Transverse colon (tissue), 4 donors: Measurements from ENCODE around the gene ALDH1A1. TPM values are rescaled to one million over a fixed set of nuclear protein-coding genes. Genes with fewer than 3 reads are reported as not detected.

Source experiments
- DNase-seq: peaks from one replicate; pipeline ENCODE4 v3.0.0-alpha.2; 2019
- H3K27ac ChIP-seq, 4 donors: fragments of 200-600 bp; sonication (generic); 2 replicates each; pipeline ENCODE4 v1.5.1; 2016 to 2018; ENCODE audit warnings: inconsistent platforms in 4 of 4
- H3K27me3 ChIP-seq: fragments of 200-600 bp; sonication (generic); 2 replicates; pipeline ENCODE4 v1.5.1; 2017; ENCODE audit warnings: inconsistent platforms
- H3K36me3 ChIP-seq, 4 donors: fragments of 200-600 bp; sonication (generic); 2 replicates each; pipeline ENCODE4 v1.5.1; 2017 to 2019; ENCODE audit warnings: inconsistent platforms in 4 of 4
- H3K4me1 ChIP-seq, 4 donors: fragments of 200-600 bp; sonication (generic); 2 replicates each; pipeline ENCODE4 v1.5.1; 2017 to 2020; ENCODE audit warnings: inconsistent platforms in 4 of 4
- H3K4me3 ChIP-seq, 4 donors: fragments of 200-600 bp; sonication (generic); 1 replicate in 1 of 4; 2 replicates in 3 of 4; pipeline versions ENCODE4 v1.5.1 to v1.6.1; 2017 to 2019; ENCODE audit warnings: inconsistent platforms in 4 of 4
- H3K9me3 ChIP-seq, 2 donors: fragments of 200-600 bp; sonication (generic); 2 replicates each; pipeline ENCODE4 v1.5.1; 2017 to 2019; ENCODE audit warnings: inconsistent platforms in 2 of 2
- CTCF ChIP-seq, 5 experiments: fragments of 200-600 bp in 3 of 5; fragments of 450-650 bp in 2 of 5; sonication (generic) in 3 of 5; IDR thresholded peaks; 1 replicate in 2 of 5; 2 replicates in 3 of 5; pipeline ENCODE4 v1.5.1; 2016 to 2017; ENCODE audit warnings: antibody characterized with exemption in 5 of 5, inconsistent platforms in 3 of 5, mild to moderate bottlenecking in 2 of 5, moderate library complexity in 1 of 5
- EP300 ChIP-seq: sonication (generic); formaldehyde crosslinking; IDR thresholded peaks from one replicate; pipeline ENCODE4 v1.6.1; 2017; ENCODE audit warnings: antibody characterized with exemption, low read depth
- POLR2A ChIP-seq: fragments of 450-650 bp; IDR thresholded peaks from one replicate; pipeline ENCODE4 v1.6.1; 2016; ENCODE audit warnings: antibody characterized with exemption, mild to moderate bottlenecking, moderate library complexity
- POLR2AphosphoS5 ChIP-seq, 3 donors: sonication (generic); formaldehyde crosslinking; IDR thresholded peaks; one replicate each; pipeline ENCODE4 v1.6.1; 2016; ENCODE audit warnings: antibody characterized with exemption in 3 of 3
- WGBS, 2 donors: methylation state at CpG; one replicate each; pipeline ENCODE4 v1.1.5; 2018; ENCODE audit warnings: low coverage in 1 of 2; 5-methylcytosine and 5-hydroxymethylcytosine counted together
- in situ Hi-C, 4 donors: fragments of 200-750 bp; cut with MboI; loops; one replicate each; pipeline versions ENCODE4 v1.15.0 to v1.15.1; 2017; ENCODE audit warnings: low sequenced_read_pairs in 3 of 4, low pct_ligation_motif_present in 1 of 4, low pct_unique_long_range_greater_than_20kb in 1 of 4
- intact Hi-C: fragments of 100-400 bp; cut with DNase I; formaldehyde crosslinking; loops from one replicate; pipeline ENCODE4 v1.15.1; 2023; ENCODE audit warnings: low total_unique reads
- total RNA-seq, 4 donors: library from RNA; depleted of rRNA; stranded (reverse); fragments of >200 nt; gene quantifications; one replicate each; pipeline ENCODE4 v1.1.0, GENCODE V29; 2016

ALDH1A1 gene
- total RNA-seq, 4 donors from 2014 or later: 76.3 to 566 (median 288) TPM

- WGBS, 2 donors: 91 to 92% methylated on average over 1 of the region's 1 CpG
- intact Hi-C loops: no loop called here
- Histone ChIP-seq H3K9me3 (no peaks in the 10 kb centered on the region), H3K27me3 (no peaks in the 10 kb centered on the region), H3K4me1 (no peaks in the 10 kb centered on the region), H3K4me3 (no peak overlapping the region), H3K27ac (no peak overlapping the region), H3K36me3 (no peaks in the 10 kb centered on the region)
- DNase-seq: no peak
- TF ChIP-seq EP300 (no peak), POLR2A (no peak), CTCF (IDR thresholded peaks at IDR 0.05) (no peak), POLR2AphosphoS5 (IDR thresholded peaks at IDR 0.05) (no peak)
- in situ Hi-C loops: no loop called here
These were observed 56.4 kb downstream of the ALDH1A1 start for GRCh38 chr9:72896439-72896838.

- no peak for TF ChIP-seq EP300
- TF ChIP-seq POLR2AphosphoS5 (IDR thresholded peaks at IDR 0.05): no peak
- no peak for TF ChIP-seq CTCF (IDR thresholded peaks at IDR 0.05)
- no peak for TF ChIP-seq POLR2A
- H3K27ac ChIP-seq: no peak overlapping the region
- H3K9me3 ChIP-seq: no peaks in the 10 kb centered on the region
- in situ Hi-C loops: no loop called here
- H3K36me3 ChIP-seq: no peaks in the 10 kb centered on the region
- no peak overlapping the region for H3K4me3 ChIP-seq
- H3K27me3 ChIP-seq: no peaks in the 10 kb centered on the region
- H3K4me1 ChIP-seq: no peaks in the 10 kb centered on the region
- intact Hi-C loops: no loop called here
- no peak for DNase-seq
- 84 to 92% methylated on average over 2 of the region's 2 CpGs for WGBS, 2 donors
These were observed 57.7 kb downstream of the ALDH1A1 start for GRCh38 chr9:72895122-72895521.

- DNase-seq: no peak
- H3K27ac ChIP-seq: no peak overlapping the region
- in situ Hi-C loops: no loop called here
- H3K27me3 ChIP-seq: no peaks in the 10 kb centered on the region
- 88 to 94% methylated on average over 2 to 5 of the region's 5 CpGs for WGBS, 2 donors
- H3K9me3 ChIP-seq: no peaks in the 10 kb centered on the region
- H3K4me1 ChIP-seq: no peaks in the 10 kb centered on the region
- no peak overlapping the region for H3K4me3 ChIP-seq
- H3K36me3 ChIP-seq: no peaks in the 10 kb centered on the region
- no peak for TF ChIP-seq POLR2A
- intact Hi-C loops: no loop called here
These were observed 58.5 kb downstream of the ALDH1A1 start for GRCh38 chr9:72894342-72894741.

GRCh38 chr9:72893437-72893836 lies 59.4 kb downstream of the ALDH1A1 start:
- in situ Hi-C loops: no loop called here
- no peak for DNase-seq
- TF ChIP-seq POLR2A (no peak), EP300 (no peak), POLR2AphosphoS5 (IDR thresholded peaks at IDR 0.05) (no peak)
- intact Hi-C loops: no loop called here
- Histone ChIP-seq H3K27me3 (no peaks in the 10 kb centered on the region), H3K4me3 (no peak overlapping the region), H3K36me3 (no peaks in the 10 kb centered on the region), H3K4me1 (no peaks in the 10 kb centered on the region), H3K27ac (no peak overlapping the region), H3K9me3 (no peaks in the 10 kb centered on the region)
- WGBS, 2 donors: 63 to 77% methylated on average over 1 of the region's 1 CpG

GRCh38 chr9:72891043-72891442 lies 61.8 kb downstream of the ALDH1A1 start:
- WGBS, 2 donors: 61 to 68% methylated on average over 2 of the region's 2 CpGs
- intact Hi-C loops (loop anchor here (1.0 kb wide), 1 partner anchor 30 kb away; no protein-coding TSS in a partner anchor), in situ Hi-C loops (no loop called here)
- Histone ChIP-seq H3K4me1 (no peaks in the 10 kb centered on the region), H3K27me3 (no peaks in the 10 kb centered on the region), H3K4me3 (no peak overlapping the region), H3K9me3 (no peaks in the 10 kb centered on the region), H3K27ac (no peak overlapping the region), H3K36me3 (no peaks in the 10 kb centered on the region)
- no peak for TF ChIP-seq EP300
- DNase-seq: no peak

GRCh38 chr9:72888943-72889342 lies 63.9 kb downstream of the ALDH1A1 start:
- no peak for TF ChIP-seq POLR2A
- no peak for TF ChIP-seq CTCF (IDR thresholded peaks at IDR 0.05)
- no peak for TF ChIP-seq EP300
- no peak for TF ChIP-seq POLR2AphosphoS5 (IDR thresholded peaks at IDR 0.05)
- in situ Hi-C loops (no loop called here), intact Hi-C loops (no loop called here)
- no peak overlapping the region for H3K4me3 ChIP-seq
- H3K4me1 ChIP-seq: peaks cover 0 to 9% (median 3%) of the 10 kb centered on the region in 4 donors
- no peak for DNase-seq
- H3K9me3 ChIP-seq: no peaks in the 10 kb centered on the region
- no peak overlapping the region for H3K27ac ChIP-seq
- no peaks in the 10 kb centered on the region for H3K27me3 ChIP-seq
- H3K36me3 ChIP-seq: no peaks in the 10 kb centered on the region
- WGBS, 2 donors: 85 to 88% methylated on average over 2 of the region's 2 CpGs
